Suppressor macrophage treated with lipopolysaccharide for 4 hours (primary cell): ENCODE data around the gene USP26.
"Not testable (repeated sequence)": the region's sequence is repeated elsewhere in the genome, so short reads cannot be mapped to it uniquely, and the experiment has no call there.

ENCODE experiments used
- DNase-seq: peaks from one replicate; pipeline ENCODE4 v3.0.0-alpha.2; 2020

The USP26 gene

GRCh38 chrX:133097031-133097430 is at the start of gene USP26:
Gene USP26, minus strand, starts transcription at chrX:133097109. Its CDS starts 68,889 bp downstream, at chrX:133028220.
- DNase-seq: no peak

GRCh38 chrX:133134282-133134681 is 37.4 kb upstream of the USP26 start:
- no peak for DNase-seq

- no peak for DNase-seq
Measured at GRCh38 chrX:133120406-133120805, 23.5 kb upstream of the USP26 start.

GRCh38 chrX:133094098-133094731 is 2.7 kb downstream of the USP26 start:
- no peak for DNase-seq

GRCh38 chrX:133090236-133090809 is 6.6 kb downstream of the USP26 start:
- DNase-seq: no peak

- no peak for DNase-seq
Measured at GRCh38 chrX:133089411-133089810, 7.5 kb downstream of the USP26 start.

- no peak for DNase-seq
Measured at GRCh38 chrX:133085785-133086184, 11.1 kb downstream of the USP26 start.

GRCh38 chrX:133085056-133085455 is 11.9 kb downstream of the USP26 start:
- not testable (repeated sequence) for DNase-seq

GRCh38 chrX:133083899-133084298 is 13.0 kb downstream of the USP26 start:
- DNase-seq: no peak

- DNase-seq: no peak
Measured at GRCh38 chrX:133081990-133082389, 14.9 kb downstream of the USP26 start.

- DNase-seq: not testable (repeated sequence)
Measured at GRCh38 chrX:133077856-133078255, 19.1 kb downstream of the USP26 start.

- no peak for DNase-seq
Measured at GRCh38 chrX:133072566-133072965, 24.3 kb downstream of the USP26 start.

- no peak for DNase-seq
Measured at GRCh38 chrX:133068461-133068860, 28.4 kb downstream of the USP26 start.

- DNase-seq: no peak
Measured at GRCh38 chrX:133056341-133056740, 40.6 kb downstream of the USP26 start.

GRCh38 chrX:133054761-133055405 is 42.0 kb downstream of the USP26 start:
- no peak for DNase-seq

GRCh38 chrX:133053861-133054598 is 42.9 kb downstream of the USP26 start:
- no peak for DNase-seq

- DNase-seq: no peak
Measured at GRCh38 chrX:133048751-133049150, 48.2 kb downstream of the USP26 start.

- no peak for DNase-seq
Measured at GRCh38 chrX:133046601-133047000, 50.3 kb downstream of the USP26 start.

- DNase-seq: no peak
Measured at GRCh38 chrX:133045986-133046385, 50.9 kb downstream of the USP26 start.

GRCh38 chrX:133044145-133044786 is 52.6 kb downstream of the USP26 start:
- DNase-seq: not testable (repeated sequence)

GRCh38 chrX:133042260-133042659 is 54.6 kb downstream of the USP26 start:
- no peak for DNase-seq

GRCh38 chrX:133033010-133033409 is 63.9 kb downstream of the USP26 start:
- no peak for DNase-seq

GRCh38 chrX:133018229-133018628 is 78.7 kb downstream of the USP26 start:
- no peak for DNase-seq
